ENCODE results near the gene PPP1R3F.

Gene PPP1R3F

GRCh38 chrX:49262603-49263002 is 7.0 kb upstream of the PPP1R3F start:
- TF ChIP-seq CTCF (IDR thresholded peaks at IDR 0.05; ENCODE audit: borderline replicate concordance, control extremely low read depth, extremely low read depth, insufficient read depth, missing control alignments): no peak
- no peak for DNase-seq (ENCODE audit: low spot score)
- in situ Hi-C loops (cut with MboI; ENCODE audit: low sequenced_read_pairs, unreplicated experiment): no loop called here

GRCh38 chrX:49263631-49264030 is 6.0 kb upstream of the PPP1R3F start:
- no peak for TF ChIP-seq CTCF (IDR thresholded peaks at IDR 0.05; ENCODE audit: borderline replicate concordance, control extremely low read depth, extremely low read depth, insufficient read depth, missing control alignments)
- in situ Hi-C loops (cut with MboI; ENCODE audit: low sequenced_read_pairs, unreplicated experiment): no loop called here
- DNase-seq (ENCODE audit: low spot score): no peak

DNA sequence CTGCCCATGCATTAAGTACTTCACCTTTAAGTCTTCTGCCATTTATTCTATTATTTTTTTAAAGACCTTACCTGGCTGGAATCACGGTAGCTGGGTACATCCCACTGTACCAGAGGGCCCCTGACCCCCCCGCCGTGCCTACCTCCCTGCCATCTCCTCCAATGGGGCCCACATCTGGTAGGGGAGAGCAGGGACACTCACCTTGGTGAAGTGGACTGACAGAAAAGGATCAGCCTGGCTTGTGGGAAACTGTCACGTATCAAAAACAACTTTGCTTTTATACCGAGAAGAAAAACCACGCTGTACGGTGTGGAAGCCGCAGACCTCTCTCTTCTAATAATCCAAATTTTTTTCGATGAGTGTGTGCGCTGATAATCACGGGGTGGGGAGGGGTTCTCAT is 5.1 kb upstream of the PPP1R3F start, which contains the start of gene FOXP3:
Gene FOXP3, minus strand, starts transcription at position 251 of the 400 bp plus-strand sequence. CDS start 6,205 bp downstream, outside the sequence.
- in situ Hi-C loops (cut with MboI; ENCODE audit: low sequenced_read_pairs, unreplicated experiment): no loop called here
- no peak for TF ChIP-seq CTCF (IDR thresholded peaks at IDR 0.05; ENCODE audit: borderline replicate concordance, control extremely low read depth, extremely low read depth, insufficient read depth, missing control alignments)
- DNase-seq (ENCODE audit: low spot score): no peak

DNA sequence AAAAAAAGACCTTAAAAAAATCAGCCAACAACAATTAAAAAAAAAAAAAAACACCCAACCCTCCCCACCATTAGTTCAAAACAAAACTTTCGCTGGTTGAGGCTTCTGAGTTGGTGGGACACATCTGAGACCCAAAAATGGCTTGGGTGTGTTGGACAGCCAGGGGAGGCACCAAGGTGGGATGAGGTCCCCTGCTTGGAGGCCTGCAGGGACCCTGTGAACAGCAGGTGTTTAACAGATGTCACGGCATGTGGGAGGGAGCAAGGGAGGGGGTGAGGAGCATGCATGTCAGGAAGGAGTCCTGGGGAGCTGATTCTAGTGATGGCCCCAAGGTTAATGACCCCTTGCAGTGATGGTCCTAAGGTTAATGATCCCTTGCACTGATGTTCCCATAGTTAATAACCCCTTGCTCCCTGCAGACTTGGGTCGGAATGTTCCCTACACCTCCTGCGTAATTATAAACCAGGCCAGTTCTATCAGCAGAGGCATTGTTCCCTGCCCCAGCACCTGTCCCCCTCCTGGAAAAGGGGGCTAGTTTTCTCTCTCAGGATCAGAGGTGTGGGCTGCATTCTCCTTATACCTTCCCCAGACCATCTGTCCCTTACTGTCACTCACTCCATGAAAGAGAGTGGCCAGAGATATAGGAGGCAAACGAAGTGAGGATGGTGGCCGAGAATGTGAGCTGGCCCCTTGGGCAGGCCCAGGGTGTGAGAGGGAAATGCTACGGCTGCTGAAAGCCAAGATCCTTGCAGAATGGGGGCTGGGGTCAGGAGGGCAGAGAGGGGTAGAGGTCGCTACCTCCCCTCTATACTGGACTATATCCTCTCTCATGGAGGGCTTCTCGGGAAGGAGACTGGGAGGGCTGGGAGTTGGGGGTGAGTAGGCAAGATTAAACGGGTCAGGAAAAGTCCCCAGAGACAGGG is 2.8 kb upstream of the PPP1R3F start:
- in situ Hi-C loops (cut with MboI; ENCODE audit: low sequenced_read_pairs, unreplicated experiment): no loop called here
- no peak for DNase-seq (ENCODE audit: low spot score)
- TF ChIP-seq CTCF (IDR thresholded peaks at IDR 0.05; ENCODE audit: borderline replicate concordance, control extremely low read depth, extremely low read depth, insufficient read depth, missing control alignments): no peak

DNA sequence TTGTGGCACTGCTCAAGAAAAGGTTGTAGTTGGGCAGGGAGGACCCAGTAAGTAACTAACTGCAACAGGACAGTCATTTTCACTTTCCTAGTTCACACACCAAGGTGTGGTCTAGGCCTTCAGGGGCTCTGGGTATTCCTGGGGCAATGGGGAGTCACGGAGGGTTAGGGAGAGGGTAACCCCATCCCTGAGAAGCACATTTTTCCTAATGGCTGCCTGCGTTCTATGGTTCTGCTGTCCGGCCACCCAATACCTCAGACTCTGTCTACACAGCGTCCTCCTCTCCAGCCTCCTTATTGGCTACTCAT is 937 bp upstream of the PPP1R3F start:
- in situ Hi-C loops (cut with MboI; ENCODE audit: low sequenced_read_pairs, unreplicated experiment): no loop called here
- no peak for TF ChIP-seq CTCF (IDR thresholded peaks at IDR 0.05; ENCODE audit: borderline replicate concordance, control extremely low read depth, extremely low read depth, insufficient read depth, missing control alignments)
- no peak for DNase-seq (ENCODE audit: low spot score)

DNA sequence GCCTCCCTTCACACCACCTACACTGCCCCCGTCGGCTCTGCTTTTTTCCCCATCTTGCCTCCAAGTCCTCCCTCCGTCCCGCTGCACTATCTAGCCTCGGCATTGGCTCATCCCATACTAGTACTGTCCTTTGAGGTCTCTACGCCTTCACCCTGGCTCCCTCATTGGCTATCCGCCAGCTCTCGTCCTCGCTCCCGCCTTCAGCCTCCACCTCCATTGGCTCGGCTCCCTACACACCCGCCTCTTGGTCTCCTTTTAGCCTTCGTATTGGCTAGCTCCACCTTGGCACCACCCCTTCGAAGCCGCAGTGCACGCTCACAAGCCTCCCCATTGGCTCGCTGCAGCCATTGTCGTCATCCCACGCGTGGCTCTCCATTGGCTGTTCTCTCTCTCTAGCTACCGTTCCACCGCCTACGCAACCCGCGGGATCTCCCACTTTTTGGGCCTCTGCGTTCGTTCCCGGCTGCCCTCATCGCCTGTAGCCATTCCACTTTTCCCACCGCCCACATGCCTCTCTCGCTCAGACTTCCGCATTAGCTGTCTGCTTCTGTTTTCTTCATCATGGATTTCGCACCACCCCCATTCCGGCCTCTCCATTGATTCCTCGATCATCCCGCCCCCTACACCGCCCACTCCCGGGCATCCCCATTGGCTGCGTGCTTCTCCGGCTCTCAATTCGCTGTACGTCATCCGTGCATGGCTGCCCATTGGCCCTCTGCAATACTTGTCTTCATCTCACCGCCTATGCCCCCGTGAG is 405 bp upstream of the PPP1R3F start:
- in situ Hi-C loops (cut with MboI; ENCODE audit: low sequenced_read_pairs, unreplicated experiment): no loop called here
- no peak for TF ChIP-seq CTCF (IDR thresholded peaks at IDR 0.05; ENCODE audit: borderline replicate concordance, control extremely low read depth, extremely low read depth, insufficient read depth, missing control alignments)

More for the DNA sequence above, 405 bp upstream of the PPP1R3F start:
- peak; percentile 89 for DNase-seq (ENCODE audit: low spot score)
